ENCODE data around the gene OR2T5.
"Not testable (repeated sequence)": the region's sequence is repeated elsewhere in the genome, so short reads cannot be mapped to it uniquely, and the experiment has no call there.

The OR2T5 gene

GRCh38 chr1:248459117-248459516, 29.3 kb upstream of the OR2T5 start:
- H4K91ac ChIP-seq (ENCODE audit: low read depth, low read length, poor library complexity); H2BK15ac ChIP-seq (ENCODE audit: low read length); H3K4ac ChIP-seq (ENCODE audit: low read length); H2BK5ac ChIP-seq (ENCODE audit: low read length); H4K8ac ChIP-seq (ENCODE audit: low read depth, low read length); H2BK12ac ChIP-seq (ENCODE audit: low read length); H3K23ac ChIP-seq (ENCODE audit: low read depth, low read length, poor library complexity); H3K4me1 ChIP-seq (ENCODE audit: control insufficient read depth in 2 of 2, insufficient read depth in 1 of 2, low read depth in 1 of 2, low read length in 2 of 2); H2BK120ac ChIP-seq (ENCODE audit: low read depth, low read length); H3K4me2 ChIP-seq (ENCODE audit: insufficient read depth, low read length, poor library complexity, severe bottlenecking); H2AK5ac ChIP-seq (ENCODE audit: low read depth, low read length); H3K18ac ChIP-seq (ENCODE audit: low read length); H3K36me3 ChIP-seq (replicated peaks in 1 of 2; ENCODE audit: control insufficient read depth in 2 of 2, insufficient read depth in 2 of 2, low read length in 2 of 2); H2AFZ ChIP-seq (ENCODE audit: low read length); H3K79me1 ChIP-seq (ENCODE audit: low read depth, low read length); H3K4me3 ChIP-seq (ENCODE audit: low read length in 2 of 2); H3K14ac ChIP-seq (ENCODE audit: low read length); H3K9ac ChIP-seq (ENCODE audit: low read depth, low read length, poor library complexity); DNase-seq (ENCODE audit: low spot score); H3K27me3 ChIP-seq (ENCODE audit: control insufficient read depth in 3 of 3, insufficient read depth in 3 of 3, low read depth in 1 of 3, low read length in 3 of 3); H3K27ac ChIP-seq (replicated peaks; ENCODE audit: low read length); H3K9me3 ChIP-seq (replicated peaks in 1 of 2; ENCODE audit: control insufficient read depth in 2 of 2, insufficient read depth in 1 of 2, low read depth in 1 of 2, low read length in 2 of 2): not testable (repeated sequence)
- WGBS, 2 donors (ENCODE audit: extremely low coverage in 2 of 2, insufficient read length in 2 of 2, insufficient replicate concordance in 1 of 2), result no CpG with 5 or more reads among the region's 7 CpGs

- H3K23ac ChIP-seq (ENCODE audit: low read depth, low read length, poor library complexity), result no peak overlapping the region
- no peak overlapping the region for H3K27ac ChIP-seq (replicated peaks; ENCODE audit: low read length)
- no peak overlapping the region for H3K9ac ChIP-seq (ENCODE audit: low read depth, low read length, poor library complexity)
- H2BK12ac ChIP-seq (ENCODE audit: low read length), result no peak overlapping the region
- H3K9me3 ChIP-seq (replicated peaks in 1 of 2; ENCODE audit: control insufficient read depth in 2 of 2, insufficient read depth in 1 of 2, low read depth in 1 of 2, low read length in 2 of 2), result peaks cover 0 to 2% of the 10 kb centered on the region in 2 donors
- H2AK5ac ChIP-seq (ENCODE audit: low read depth, low read length), result no peak overlapping the region
- H3K14ac ChIP-seq (ENCODE audit: low read length), result no peak overlapping the region
- no peaks in the 10 kb centered on the region for H3K79me1 ChIP-seq (ENCODE audit: low read depth, low read length)
- H2BK5ac ChIP-seq (ENCODE audit: low read length), result no peak overlapping the region
- no peak for DNase-seq (ENCODE audit: low spot score)
- H3K4me3 ChIP-seq (ENCODE audit: low read length in 2 of 2), result no peak overlapping the region
- H4K8ac ChIP-seq (ENCODE audit: low read depth, low read length), result no peak overlapping the region
- no peak overlapping the region for H2AFZ ChIP-seq (ENCODE audit: low read length)
- no peak overlapping the region for H2BK120ac ChIP-seq (ENCODE audit: low read depth, low read length)
- H3K4me2 ChIP-seq (ENCODE audit: insufficient read depth, low read length, poor library complexity, severe bottlenecking), result no peak overlapping the region
- H3K36me3 ChIP-seq (replicated peaks in 1 of 2; ENCODE audit: control insufficient read depth in 2 of 2, insufficient read depth in 2 of 2, low read length in 2 of 2), result no peaks in the 10 kb centered on the region
- H4K91ac ChIP-seq (ENCODE audit: low read depth, low read length, poor library complexity), result no peak overlapping the region
- no peak overlapping the region for H2BK15ac ChIP-seq (ENCODE audit: low read length)
- H3K18ac ChIP-seq (ENCODE audit: low read length), result no peak overlapping the region
- no peaks in the 10 kb centered on the region for H3K4me1 ChIP-seq (ENCODE audit: control insufficient read depth in 2 of 2, insufficient read depth in 1 of 2, low read depth in 1 of 2, low read length in 2 of 2)
- no peak overlapping the region for H3K4ac ChIP-seq (ENCODE audit: low read length)
- no peaks in the 10 kb centered on the region for H3K27me3 ChIP-seq (ENCODE audit: control insufficient read depth in 3 of 3, insufficient read depth in 3 of 3, low read depth in 1 of 3, low read length in 3 of 3)
- WGBS, 2 donors (ENCODE audit: extremely low coverage in 2 of 2, insufficient read length in 2 of 2, insufficient replicate concordance in 1 of 2), result no CpG with 5 or more reads among the region's 4 CpGs
These were observed 17.2 kb upstream of the OR2T5 start for GRCh38 chr1:248471154-248471553.

- H4K91ac ChIP-seq (ENCODE audit: low read depth, low read length, poor library complexity); H3K27me3 ChIP-seq (ENCODE audit: control insufficient read depth in 3 of 3, insufficient read depth in 3 of 3, low read depth in 1 of 3, low read length in 3 of 3); H3K18ac ChIP-seq (ENCODE audit: low read length); H3K14ac ChIP-seq (ENCODE audit: low read length); DNase-seq (ENCODE audit: low spot score); H3K9ac ChIP-seq (ENCODE audit: low read depth, low read length, poor library complexity); H2BK12ac ChIP-seq (ENCODE audit: low read length); H4K8ac ChIP-seq (ENCODE audit: low read depth, low read length); H2BK5ac ChIP-seq (ENCODE audit: low read length); H3K4ac ChIP-seq (ENCODE audit: low read length); H3K79me1 ChIP-seq (ENCODE audit: low read depth, low read length); H3K9me3 ChIP-seq (replicated peaks in 1 of 2; ENCODE audit: control insufficient read depth in 2 of 2, insufficient read depth in 1 of 2, low read depth in 1 of 2, low read length in 2 of 2); H2BK120ac ChIP-seq (ENCODE audit: low read depth, low read length); H2AK5ac ChIP-seq (ENCODE audit: low read depth, low read length); H3K36me3 ChIP-seq (replicated peaks in 1 of 2; ENCODE audit: control insufficient read depth in 2 of 2, insufficient read depth in 2 of 2, low read length in 2 of 2); H3K27ac ChIP-seq (replicated peaks; ENCODE audit: low read length); H2BK15ac ChIP-seq (ENCODE audit: low read length); H2AFZ ChIP-seq (ENCODE audit: low read length); H3K23ac ChIP-seq (ENCODE audit: low read depth, low read length, poor library complexity); H3K4me1 ChIP-seq (ENCODE audit: control insufficient read depth in 2 of 2, insufficient read depth in 1 of 2, low read depth in 1 of 2, low read length in 2 of 2); H3K4me2 ChIP-seq (ENCODE audit: insufficient read depth, low read length, poor library complexity, severe bottlenecking); H3K4me3 ChIP-seq (ENCODE audit: low read length in 2 of 2): not testable (repeated sequence)
- no CpG with 5 or more reads among the region's 2 CpGs for WGBS, 2 donors (ENCODE audit: extremely low coverage in 2 of 2, insufficient read length in 2 of 2, insufficient replicate concordance in 1 of 2)
These were observed 16.3 kb upstream of the OR2T5 start for GRCh38 chr1:248472111-248472510.

- H3K14ac ChIP-seq (ENCODE audit: low read length); H3K4me1 ChIP-seq (ENCODE audit: control insufficient read depth in 2 of 2, insufficient read depth in 1 of 2, low read depth in 1 of 2, low read length in 2 of 2): not testable (repeated sequence)
- no CpG with 5 or more reads among the region's 2 CpGs for WGBS, 2 donors (ENCODE audit: extremely low coverage in 2 of 2, insufficient read length in 2 of 2, insufficient replicate concordance in 1 of 2)
These were observed 15.3 kb upstream of the OR2T5 start, which contains the start of gene OR2T3 for GRCh38 chr1:248473051-248473450. OR2T3 (plus strand) TSS chr1:248473351; CDS start chr1:248473351, 0 bp downstream.

More at GRCh38 chr1:248473051-248473450, 15.3 kb upstream of the OR2T5 start, which contains the start of gene OR2T3:
- not testable (repeated sequence) for H3K18ac ChIP-seq (ENCODE audit: low read length); H3K27me3 ChIP-seq (ENCODE audit: control insufficient read depth in 3 of 3, insufficient read depth in 3 of 3, low read depth in 1 of 3, low read length in 3 of 3); H3K9ac ChIP-seq (ENCODE audit: low read depth, low read length, poor library complexity); H3K27ac ChIP-seq (replicated peaks; ENCODE audit: low read length); H3K4me2 ChIP-seq (ENCODE audit: insufficient read depth, low read length, poor library complexity, severe bottlenecking); H2BK5ac ChIP-seq (ENCODE audit: low read length); H3K4ac ChIP-seq (ENCODE audit: low read length); H2AFZ ChIP-seq (ENCODE audit: low read length); H4K91ac ChIP-seq (ENCODE audit: low read depth, low read length, poor library complexity); H3K79me1 ChIP-seq (ENCODE audit: low read depth, low read length); H3K4me3 ChIP-seq (ENCODE audit: low read length in 2 of 2); H3K36me3 ChIP-seq (replicated peaks in 1 of 2; ENCODE audit: control insufficient read depth in 2 of 2, insufficient read depth in 2 of 2, low read length in 2 of 2); H3K9me3 ChIP-seq (replicated peaks in 1 of 2; ENCODE audit: control insufficient read depth in 2 of 2, insufficient read depth in 1 of 2, low read depth in 1 of 2, low read length in 2 of 2); H2BK12ac ChIP-seq (ENCODE audit: low read length); H3K23ac ChIP-seq (ENCODE audit: low read depth, low read length, poor library complexity); H4K8ac ChIP-seq (ENCODE audit: low read depth, low read length); H2BK15ac ChIP-seq (ENCODE audit: low read length); H2BK120ac ChIP-seq (ENCODE audit: low read depth, low read length); DNase-seq (ENCODE audit: low spot score); H2AK5ac ChIP-seq (ENCODE audit: low read depth, low read length)

Data from neuronal stem cell (in vitro differentiated cells).